ENCODE results near the gene CALR3.

Gene CALR3

DNA sequence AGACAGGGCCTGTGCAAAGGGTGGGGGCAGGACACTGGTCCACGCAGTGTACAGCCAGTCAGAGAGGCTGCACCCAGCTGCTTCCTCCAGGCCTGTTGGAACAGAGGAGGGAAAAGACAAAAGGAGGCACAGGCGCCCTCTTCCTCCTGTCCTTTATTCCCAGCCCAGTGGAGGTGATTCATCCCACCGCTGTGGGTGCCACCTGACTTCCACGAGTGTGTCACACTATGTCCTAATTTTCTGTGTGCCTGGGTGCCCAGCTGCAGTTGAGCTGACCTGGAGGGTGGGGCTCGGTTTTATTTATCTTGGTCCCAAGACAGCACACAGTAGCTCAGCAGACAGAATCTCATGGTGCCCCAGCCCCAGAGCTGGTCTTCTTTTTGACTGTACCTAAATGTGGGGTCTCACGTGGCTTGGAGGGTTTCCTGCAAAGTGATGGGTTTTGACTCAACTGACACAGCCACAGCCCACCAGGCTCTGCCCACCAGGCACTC lies 33.2 kb downstream of the CALR3 start:
- Histone ChIP-seq H3K9me2 (replicated peaks; ENCODE audit: low read depth, low read length) (no peaks in the 10 kb centered on the region), H2AFZ (ENCODE audit: low read length) (no peak overlapping the region), H3K4me1 (ENCODE audit: insufficient read depth, low read length, poor library complexity, severe bottlenecking) (peaks cover 29% of the 10 kb centered on the region), H3K4me2 (ENCODE audit: low read depth, low read length, poor library complexity, severe bottlenecking) (no peak overlapping the region), H3K27me3 (ENCODE audit: insufficient read depth, low read length, poor library complexity, severe bottlenecking) (no peaks in the 10 kb centered on the region), H4K20me1 (ENCODE audit: insufficient read depth, low read length, poor library complexity, severe bottlenecking) (peaks cover 50% of the 10 kb centered on the region), H3K4me3 (ENCODE audit: low read length, poor library complexity, severe bottlenecking) (no peak overlapping the region), H3K9me3 (ENCODE audit: insufficient read depth, low read depth, low read length) (no peaks in the 10 kb centered on the region), H3F3A (ENCODE audit: low read depth) (no peaks in the 10 kb centered on the region), H3K79me2 (ENCODE audit: insufficient read depth, low read length) (peaks cover 92% of the 10 kb centered on the region), H3K9ac (ENCODE audit: low read depth, low read length, poor library complexity, severe bottlenecking) (no peak overlapping the region), H3K36me3 (ENCODE audit: insufficient read depth, low read length) (0 out of 2 replicates have a peak, but pooled peaks cover 4% of the 10 kb centered on the region)
- TF ChIP-seq EZH2phosphoT487 (IDR thresholded peaks at IDR 0.05; ENCODE audit: borderline replicate concordance): no peak

DNA sequence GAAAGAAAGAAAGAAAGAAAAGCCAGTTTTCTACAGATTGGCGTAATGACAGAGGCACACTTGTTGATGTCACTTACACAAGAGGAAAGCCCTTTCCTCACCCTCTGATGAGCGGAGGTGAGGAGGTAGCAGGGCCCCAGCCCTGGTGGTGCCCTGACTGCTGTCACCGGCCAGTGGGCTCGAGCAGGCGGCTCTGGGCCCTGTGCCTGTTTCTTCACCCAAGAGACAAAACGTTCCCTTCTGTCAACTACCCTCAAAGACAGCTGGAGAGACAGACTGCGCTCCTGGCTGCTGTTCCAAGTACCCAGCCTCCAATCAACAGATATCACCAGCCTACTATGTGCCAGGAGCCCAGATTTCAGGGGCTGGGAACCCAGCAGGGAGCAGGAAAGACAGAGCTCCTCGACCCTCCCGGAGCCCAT lies 34.3 kb downstream of the CALR3 start:
- Histone ChIP-seq H3K9me2 (replicated peaks; ENCODE audit: low read depth, low read length) (no peaks in the 10 kb centered on the region), H3K4me1 (ENCODE audit: insufficient read depth, low read length, poor library complexity, severe bottlenecking) (peaks cover 37% of the 10 kb centered on the region), H2AFZ (ENCODE audit: low read length) (no peak overlapping the region), H3F3A (ENCODE audit: low read depth) (no peaks in the 10 kb centered on the region), H3K9ac (ENCODE audit: low read depth, low read length, poor library complexity, severe bottlenecking) (no peak overlapping the region), H3K27me3 (ENCODE audit: insufficient read depth, low read length, poor library complexity, severe bottlenecking) (no peaks in the 10 kb centered on the region), H3K36me3 (ENCODE audit: insufficient read depth, low read length) (0 out of 2 replicates have a peak, but pooled peaks cover 4% of the 10 kb centered on the region), H4K20me1 (ENCODE audit: insufficient read depth, low read length, poor library complexity, severe bottlenecking) (peaks cover 53% of the 10 kb centered on the region), H3K9me3 (ENCODE audit: insufficient read depth, low read depth, low read length) (no peaks in the 10 kb centered on the region), H3K4me2 (ENCODE audit: low read depth, low read length, poor library complexity, severe bottlenecking) (no peak overlapping the region), H3K79me2 (ENCODE audit: insufficient read depth, low read length) (peaks cover 92% of the 10 kb centered on the region), H3K4me3 (ENCODE audit: low read length, poor library complexity, severe bottlenecking) (no peak overlapping the region)
- TF ChIP-seq, protein P1, sequence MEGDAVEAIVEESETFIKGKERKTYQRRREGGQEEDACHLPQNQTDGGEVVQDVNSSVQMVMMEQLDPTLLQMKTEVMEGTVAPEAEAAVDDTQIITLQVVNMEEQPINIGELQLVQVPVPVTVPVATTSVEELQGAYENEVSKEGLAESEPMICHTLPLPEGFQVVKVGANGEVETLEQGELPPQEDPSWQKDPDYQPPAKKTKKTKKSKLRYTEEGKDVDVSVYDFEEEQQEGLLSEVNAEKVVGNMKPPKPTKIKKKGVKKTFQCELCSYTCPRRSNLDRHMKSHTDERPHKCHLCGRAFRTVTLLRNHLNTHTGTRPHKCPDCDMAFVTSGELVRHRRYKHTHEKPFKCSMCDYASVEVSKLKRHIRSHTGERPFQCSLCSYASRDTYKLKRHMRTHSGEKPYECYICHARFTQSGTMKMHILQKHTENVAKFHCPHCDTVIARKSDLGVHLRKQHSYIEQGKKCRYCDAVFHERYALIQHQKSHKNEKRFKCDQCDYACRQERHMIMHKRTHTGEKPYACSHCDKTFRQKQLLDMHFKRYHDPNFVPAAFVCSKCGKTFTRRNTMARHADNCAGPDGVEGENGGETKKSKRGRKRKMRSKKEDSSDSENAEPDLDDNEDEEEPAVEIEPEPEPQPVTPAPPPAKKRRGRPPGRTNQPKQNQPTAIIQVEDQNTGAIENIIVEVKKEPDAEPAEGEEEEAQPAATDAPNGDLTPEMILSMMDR (conservative IDR thresholded peaks at IDR 0.05; ENCODE audit: low read length): no peak
- no peak for TF ChIP-seq EZH2phosphoT487 (IDR thresholded peaks at IDR 0.05; ENCODE audit: borderline replicate concordance)

DNA sequence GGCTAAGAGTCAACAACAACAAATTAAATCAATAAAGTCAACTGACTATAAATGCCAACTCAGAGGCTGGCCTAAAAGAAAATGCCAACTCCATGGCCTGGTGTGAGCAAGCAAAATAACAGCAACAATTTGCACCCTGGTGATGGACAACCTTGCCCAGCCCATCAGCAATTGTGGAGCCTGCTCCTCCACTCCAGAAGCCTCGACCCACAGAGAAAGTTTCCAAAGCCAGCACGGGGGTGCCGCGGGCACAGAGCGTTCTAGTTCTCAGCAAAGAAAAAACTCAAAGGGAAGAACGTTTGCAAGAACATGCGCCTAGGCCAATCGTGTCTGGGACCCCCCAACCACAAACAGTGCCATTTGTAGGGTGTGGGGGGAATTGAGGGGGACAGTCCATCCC lies 35.5 kb downstream of the CALR3 start:
- Histone ChIP-seq H3K9me2 (replicated peaks; ENCODE audit: low read depth, low read length) (no peaks in the 10 kb centered on the region), H3K4me1 (ENCODE audit: insufficient read depth, low read length, poor library complexity, severe bottlenecking) (peaks cover 35% of the 10 kb centered on the region), H3K36me3 (ENCODE audit: insufficient read depth, low read length) (0 out of 2 replicates have a peak, but pooled peaks cover 4% of the 10 kb centered on the region), H3K4me2 (ENCODE audit: low read depth, low read length, poor library complexity, severe bottlenecking) (no peak overlapping the region), H3K4me3 (ENCODE audit: low read length, poor library complexity, severe bottlenecking) (no peak overlapping the region), H3F3A (ENCODE audit: low read depth) (no peaks in the 10 kb centered on the region), H3K9me3 (ENCODE audit: insufficient read depth, low read depth, low read length) (no peaks in the 10 kb centered on the region), H4K20me1 (ENCODE audit: insufficient read depth, low read length, poor library complexity, severe bottlenecking) (peaks cover 48% of the 10 kb centered on the region), H2AFZ (ENCODE audit: low read length) (no peak overlapping the region), H3K79me2 (ENCODE audit: insufficient read depth, low read length) (peaks cover 93% of the 10 kb centered on the region), H3K27me3 (ENCODE audit: insufficient read depth, low read length, poor library complexity, severe bottlenecking) (no peaks in the 10 kb centered on the region), H3K9ac (ENCODE audit: low read depth, low read length, poor library complexity, severe bottlenecking) (no peak overlapping the region)
- TF ChIP-seq, protein P1 (conservative IDR thresholded peaks at IDR 0.05; ENCODE audit: low read length): no peak
- no peak for TF ChIP-seq EZH2phosphoT487 (IDR thresholded peaks at IDR 0.05; ENCODE audit: borderline replicate concordance)

DNA sequence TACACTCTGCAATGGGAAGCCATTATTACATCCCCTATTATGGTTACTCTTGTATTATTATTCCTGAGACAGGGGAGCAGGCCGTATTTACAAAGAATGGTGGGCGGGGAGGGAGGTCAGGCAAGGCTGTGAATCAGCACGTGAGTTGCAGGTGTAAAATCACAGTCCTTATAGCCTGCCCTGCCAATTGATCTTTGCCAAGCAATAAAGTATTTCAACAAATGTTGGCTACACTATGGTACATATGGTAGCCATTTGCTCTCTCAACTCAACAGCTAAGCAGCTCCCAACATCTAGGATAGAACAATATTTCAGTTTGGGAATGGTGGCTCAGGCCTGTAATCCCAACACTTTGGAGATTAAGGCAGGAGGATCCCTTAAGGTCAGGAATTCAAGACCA lies 36.3 kb downstream of the CALR3 start:
- Histone ChIP-seq H3K4me3 (ENCODE audit: low read length, poor library complexity, severe bottlenecking) (no peak overlapping the region), H3K9me2 (replicated peaks; ENCODE audit: low read depth, low read length) (no peaks in the 10 kb centered on the region), H3K79me2 (ENCODE audit: insufficient read depth, low read length) (peaks cover 93% of the 10 kb centered on the region), H3K36me3 (ENCODE audit: insufficient read depth, low read length) (no peaks in the 10 kb centered on the region), H3K4me1 (ENCODE audit: insufficient read depth, low read length, poor library complexity, severe bottlenecking) (peaks cover 35% of the 10 kb centered on the region), H4K20me1 (ENCODE audit: insufficient read depth, low read length, poor library complexity, severe bottlenecking) (peaks cover 44% of the 10 kb centered on the region), H3K27me3 (ENCODE audit: insufficient read depth, low read length, poor library complexity, severe bottlenecking) (no peaks in the 10 kb centered on the region), H2AFZ (ENCODE audit: low read length) (no peak overlapping the region), H3K9ac (ENCODE audit: low read depth, low read length, poor library complexity, severe bottlenecking) (no peak overlapping the region), H3F3A (ENCODE audit: low read depth) (no peaks in the 10 kb centered on the region), H3K9me3 (ENCODE audit: insufficient read depth, low read depth, low read length) (no peaks in the 10 kb centered on the region), H3K4me2 (ENCODE audit: low read depth, low read length, poor library complexity, severe bottlenecking) (no peak overlapping the region)
- no peak for TF ChIP-seq EZH2phosphoT487 (IDR thresholded peaks at IDR 0.05; ENCODE audit: borderline replicate concordance)
- TF ChIP-seq, protein P1 (conservative IDR thresholded peaks at IDR 0.05; ENCODE audit: low read length): no peak
